HG03575 (cell line): ENCODE results near the gene MMP23B.
"Not testable (repeated sequence)": the region's sequence is repeated elsewhere in the genome, so short reads cannot be mapped to it uniquely, and the experiment has no call there.

ENCODE experiments used
- ATAC-seq: cut with Tn5 transposase; IDR thresholded peaks from one replicate; pipeline ENCODE4 v1.9.1; 2021; ENCODE audit not compliant: unreplicated experiment, insufficient number of reproducible peaks, low FRiP score; ENCODE audit errors: extremely low read depth

The MMP23B gene

GRCh38 chr1:1627829-1628753, 3.9 kb upstream of the MMP23B start:
- ATAC-seq: no peak

DNA sequence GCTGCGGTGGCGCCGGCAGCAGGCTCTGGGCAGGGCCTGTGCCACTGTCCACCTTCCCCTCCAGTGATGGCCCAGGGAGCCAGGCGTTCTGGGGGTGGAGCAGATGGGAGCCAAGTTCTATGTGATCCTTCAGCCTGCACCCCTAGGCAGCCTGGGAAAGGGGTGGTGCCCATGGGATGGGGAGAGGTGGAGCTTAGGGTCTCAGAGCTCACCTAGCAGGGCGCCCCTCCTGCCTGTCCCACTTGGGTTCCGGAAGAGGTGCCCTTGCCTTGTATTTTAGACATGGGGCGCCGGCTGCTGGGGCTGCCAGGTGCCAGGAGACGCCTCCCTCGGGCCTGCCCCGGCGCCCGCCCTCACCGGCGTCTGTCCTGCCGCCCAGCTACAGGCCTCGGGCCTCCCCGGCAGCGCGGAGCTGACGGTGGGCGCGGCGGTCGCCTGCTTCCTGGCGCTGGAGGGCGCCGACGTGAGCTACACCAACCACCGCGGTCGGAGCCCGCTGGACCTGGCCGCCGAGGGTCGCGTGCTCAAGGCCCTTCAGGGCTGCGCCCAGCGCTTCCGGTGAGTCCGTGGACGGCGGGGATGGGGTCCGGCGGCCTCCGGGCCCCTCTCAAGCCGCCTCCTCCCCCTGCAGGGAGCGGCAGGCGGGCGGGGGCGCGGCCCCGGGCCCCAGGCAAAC, 3.1 kb upstream of the MMP23B start:
- ATAC-seq: no peak

- ATAC-seq: no peak
These were observed 2.4 kb upstream of the MMP23B start for GRCh38 chr1:1629430-1630190.

GRCh38 chr1:1630191-1630964, 1.6 kb upstream of the MMP23B start:
- no peak for ATAC-seq

- no peak for ATAC-seq
These were observed 800 bp upstream of the MMP23B start for GRCh38 chr1:1630965-1631781.

GRCh38 chr1:1633409-1633808, 1.4 kb downstream of the MMP23B start:
- ATAC-seq: not testable (repeated sequence)

GRCh38 chr1:1634613-1635012, 2.6 kb downstream of the MMP23B start:
- not testable (repeated sequence) for ATAC-seq

DNA sequence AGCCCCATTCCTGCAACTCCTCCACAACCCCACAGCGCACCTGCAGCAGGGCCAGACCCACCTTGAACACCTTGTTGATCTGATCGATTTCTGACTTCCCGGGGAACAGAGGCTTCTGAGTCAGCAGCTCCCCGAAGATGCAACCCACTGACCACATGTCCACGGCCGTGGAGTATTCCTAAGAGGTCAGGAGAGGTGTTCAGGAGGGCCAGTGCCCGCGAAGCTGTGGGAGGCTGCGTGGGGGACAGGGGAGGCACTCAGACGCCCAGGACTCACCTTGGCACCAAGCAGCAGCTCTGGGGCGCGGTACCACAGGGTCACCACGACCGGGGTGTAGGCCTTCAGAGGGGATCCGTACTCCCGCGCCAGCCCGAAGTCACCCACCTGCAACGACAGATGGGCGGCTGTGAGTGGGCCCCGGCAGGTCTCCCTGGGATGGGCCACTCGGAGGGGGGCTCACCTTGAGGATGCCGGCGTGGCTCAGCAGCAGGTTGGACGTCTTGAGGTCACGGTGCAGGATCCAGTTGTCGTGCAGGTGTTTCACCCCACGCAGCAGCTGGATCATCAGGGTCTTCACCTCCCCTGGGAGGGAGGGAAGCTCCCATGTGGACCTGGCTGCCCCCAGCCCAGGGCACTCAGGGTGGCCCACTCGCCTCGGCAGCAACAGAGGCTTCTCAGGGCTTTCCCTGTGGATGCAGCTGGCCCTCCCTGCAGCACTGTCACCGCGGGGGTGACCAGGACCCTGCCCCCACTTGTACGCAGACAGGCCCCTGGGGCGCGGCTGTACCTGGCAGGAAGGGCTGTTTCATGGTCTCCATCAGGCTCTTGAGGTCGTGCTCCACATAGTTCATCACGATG, 4.9 kb downstream of the MMP23B start:
- not testable (repeated sequence) for ATAC-seq

GRCh38 chr1:1637479-1637875, 5.5 kb downstream of the MMP23B start:
- not testable (repeated sequence) for ATAC-seq

DNA sequence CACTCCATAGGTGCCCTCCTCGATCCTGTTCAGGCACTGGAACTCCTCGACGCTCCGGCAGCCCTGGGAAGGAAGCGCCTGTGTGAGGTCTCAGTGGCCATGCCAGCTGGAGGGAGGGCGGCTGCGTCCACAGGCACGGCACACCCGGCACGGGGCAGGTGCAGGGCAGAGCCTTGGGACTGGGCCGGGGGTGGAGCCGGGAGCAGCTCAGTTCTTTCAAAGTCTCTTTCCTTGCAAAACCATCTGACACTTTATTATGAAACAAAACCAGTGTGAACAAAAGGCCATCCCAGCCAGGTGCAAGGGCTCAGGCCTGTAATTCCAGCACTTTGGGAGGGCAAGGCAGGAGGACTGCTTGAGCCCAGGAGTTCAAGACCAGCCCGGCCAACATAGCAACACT, 6.6 kb downstream of the MMP23B start:
- ATAC-seq: not testable (repeated sequence)

- ATAC-seq: not testable (repeated sequence)
These were observed 7.4 kb downstream of the MMP23B start for GRCh38 chr1:1639368-1639767.

DNA sequence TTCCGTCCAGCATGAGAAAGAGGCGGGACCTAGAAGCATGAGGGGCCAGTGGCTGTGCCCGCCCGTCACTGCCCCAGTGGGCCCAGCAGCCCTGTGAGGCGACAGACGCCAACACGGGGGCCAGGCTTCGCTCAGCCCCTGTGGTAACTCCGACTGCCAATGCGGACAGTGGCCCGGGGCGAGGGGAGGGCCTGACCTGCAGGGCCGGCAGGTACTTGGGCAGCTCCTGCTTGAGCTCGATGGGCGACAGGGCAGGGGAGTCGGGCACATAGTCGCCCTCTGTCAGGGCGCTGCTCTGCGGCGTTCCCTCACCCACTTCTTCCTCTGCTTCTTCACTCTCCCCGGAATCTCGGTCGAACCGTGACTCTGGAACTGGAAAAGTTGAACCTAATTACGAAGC, 8.1 kb downstream of the MMP23B start:
- not testable (repeated sequence) for ATAC-seq

DNA sequence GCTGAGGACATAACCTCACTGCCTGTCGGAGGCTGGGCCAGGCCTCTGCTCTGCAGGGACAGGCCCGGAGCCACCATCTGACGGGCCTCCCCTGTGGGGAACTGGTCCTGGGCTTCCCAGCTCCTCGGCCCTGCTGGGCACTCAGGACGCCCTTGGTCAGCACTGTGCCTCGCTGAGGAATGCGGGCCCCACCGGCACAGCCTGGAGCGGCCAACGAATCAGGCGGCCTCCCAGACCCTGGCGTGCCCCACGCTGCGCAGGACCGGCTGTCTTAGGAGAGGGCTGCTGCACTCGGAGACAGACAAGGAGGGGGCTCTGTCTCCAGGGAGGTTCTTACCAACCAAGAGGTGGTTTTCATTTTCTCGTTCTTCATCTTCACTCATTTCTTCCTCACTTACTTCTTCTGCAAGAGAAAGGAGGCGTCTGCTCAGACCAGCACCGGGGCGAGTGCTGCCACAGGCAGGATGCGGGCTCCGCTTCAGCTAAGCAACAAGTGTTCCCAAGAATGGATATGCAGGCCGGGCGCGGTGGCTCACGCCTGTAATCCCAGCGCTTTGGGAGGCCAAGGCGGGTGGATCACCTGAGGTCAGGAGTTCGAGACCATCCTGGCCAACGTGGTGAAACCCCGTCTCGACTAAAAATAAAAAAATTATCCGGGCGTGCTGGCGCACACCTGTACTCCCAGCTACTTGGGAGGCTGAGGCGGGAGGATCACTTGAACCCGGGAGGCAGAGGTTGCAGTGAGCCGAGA, 8.9 kb downstream of the MMP23B start:
- not testable (repeated sequence) for ATAC-seq

GRCh38 chr1:1646326-1646725, 14.4 kb downstream of the MMP23B start:
- not testable (repeated sequence) for ATAC-seq

DNA sequence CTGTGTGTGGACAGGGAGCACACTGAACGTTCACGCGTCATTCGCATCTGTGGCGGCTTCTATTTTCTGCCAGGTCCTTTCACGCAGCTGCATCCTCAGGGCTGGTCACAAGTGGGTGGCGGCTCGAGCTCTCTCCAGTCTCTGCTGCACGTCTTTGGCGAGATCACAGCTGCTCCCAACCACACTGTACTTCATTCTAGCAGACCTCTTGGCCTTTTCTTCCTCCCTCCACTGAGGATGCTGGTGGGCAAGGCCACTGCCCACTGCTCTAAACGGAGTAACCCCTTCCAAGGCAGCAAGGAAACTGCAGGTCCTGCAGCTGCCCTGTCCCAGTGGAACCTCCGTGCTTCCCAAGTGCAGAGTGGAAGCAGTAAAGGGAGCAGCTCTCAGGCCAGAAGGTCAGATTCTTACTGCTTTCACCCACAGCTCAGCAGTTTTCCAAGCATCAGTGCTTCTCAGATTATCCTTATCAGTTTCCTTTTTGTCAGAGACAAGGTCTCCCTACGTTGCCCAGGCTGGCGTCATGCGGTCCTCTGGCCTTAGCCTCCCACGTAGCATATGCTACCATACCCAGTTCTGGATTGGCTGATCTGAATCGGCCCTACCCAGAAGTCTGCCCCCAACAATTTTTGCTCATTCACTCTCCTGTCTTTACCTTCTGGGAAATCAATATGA, 15.7 kb downstream of the MMP23B start:
- not testable (repeated sequence) for ATAC-seq

DNA sequence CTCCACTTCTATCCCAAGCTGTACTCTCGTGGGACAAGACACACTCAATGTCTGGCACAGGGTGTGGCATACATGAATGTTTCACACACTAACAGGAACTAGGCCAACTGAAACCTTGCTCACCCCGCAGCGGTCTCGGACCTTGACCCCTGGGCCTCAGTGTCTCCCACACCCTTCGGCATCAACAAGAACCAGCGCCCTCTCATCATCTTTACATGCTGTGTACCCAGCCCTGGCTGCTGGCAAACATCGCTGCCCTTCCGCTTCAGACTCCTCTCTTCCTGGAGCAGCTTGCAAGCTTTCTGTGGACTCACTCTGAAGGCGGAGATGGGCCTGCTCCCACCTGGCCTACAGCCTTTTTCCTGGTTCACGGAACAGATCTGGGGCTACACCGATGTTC, 16.3 kb downstream of the MMP23B start:
- not testable (repeated sequence) for ATAC-seq
